ENCODE data around the gene ZNF3.

Gene ZNF3

DNA sequence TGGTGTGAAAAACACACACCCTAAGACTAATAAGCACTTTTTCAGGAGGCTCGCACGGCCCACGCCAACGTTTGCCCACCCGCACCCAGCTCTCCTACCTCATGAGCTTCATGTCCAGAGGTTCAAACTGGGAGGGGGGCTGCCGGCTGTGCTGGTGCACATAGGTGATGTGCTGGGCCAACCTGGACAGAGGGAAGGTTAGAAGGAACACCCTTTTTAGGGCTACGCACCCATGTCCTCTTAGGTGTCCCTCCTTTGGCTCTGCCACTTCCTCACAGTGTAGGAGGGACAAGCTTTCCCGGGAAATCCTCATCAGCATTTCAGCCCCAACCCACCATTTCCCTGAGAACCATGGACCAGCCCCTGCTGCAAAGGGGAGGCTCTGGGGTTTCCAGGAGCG, 13.8 kb upstream of the ZNF3 start:
- POLR2A ChIA-PET, result interaction anchor here (0.8 to 1.0 kb wide), 3 partner anchors 13 to 63 kb away, joined by 3 to 5 read pairs (median 3); partner anchors contain the start of gene TRAPPC14
- CTCF ChIA-PET, result interaction anchor here (0.6 to 1.5 kb wide), 4 partner anchors 13 to 312 kb away, joined by 3 to 4 read pairs (median 3); no protein-coding TSS in a partner anchor
- H3K36me3 ChIP-seq (ENCODE audit: control insufficient read depth in 2 of 2, insufficient read depth in 1 of 2, low read length in 2 of 2), result peaks cover 56 to 98% of the 10 kb centered on the region in 2 experiments

DNA sequence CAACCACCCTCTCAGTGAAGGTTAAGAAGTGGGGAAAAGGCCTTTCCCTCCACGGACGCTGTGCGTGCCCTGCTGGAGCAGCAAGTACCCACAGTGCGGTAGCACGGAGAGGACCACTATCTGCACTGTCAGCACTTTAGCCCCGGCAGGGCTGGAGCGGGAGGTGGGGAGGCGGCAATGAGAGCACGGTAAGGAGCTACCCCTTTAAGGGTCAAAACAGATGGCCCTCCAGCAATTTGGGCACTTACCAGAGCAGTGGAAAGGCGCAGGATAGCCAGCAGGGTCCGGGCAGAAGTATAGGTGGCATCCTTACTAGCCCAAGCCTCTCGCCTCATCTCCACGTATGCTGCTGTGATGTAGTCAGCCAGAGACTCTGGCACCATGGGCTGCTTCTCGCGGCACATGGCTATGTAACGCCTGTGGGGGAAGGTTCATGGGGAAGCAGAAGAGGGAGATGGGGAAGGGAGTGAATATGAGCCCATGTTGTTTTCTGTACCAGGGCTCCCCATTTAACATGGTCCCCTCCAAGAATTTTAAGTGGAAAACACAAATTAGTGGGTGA, 12.5 kb upstream of the ZNF3 start:
- H3K27ac ChIP-seq (ENCODE audit: extremely low read depth, low read depth, low read length), result peak overlapping the region; percentile 13; the same call in 1 of the 2 replicates
- H3K36me3 ChIP-seq (ENCODE audit: control insufficient read depth in 2 of 2, insufficient read depth in 1 of 2, low read length in 2 of 2), result peaks cover 54 to 87% of the 10 kb centered on the region in 2 experiments
- ChIA-PET CTCF (no interaction called here), POLR2A (interaction anchor here (1.0 kb wide), 1 partner anchor 20 kb away, joined by 4 read pairs; no protein-coding TSS in a partner anchor)
- no peak overlapping the region for H3K4me3 ChIP-seq (ENCODE audit: low read depth, low read length)
- peaks cover 5% of the 10 kb centered on the region; the same call in 1 of the 2 replicates for H3K4me1 ChIP-seq (ENCODE audit: control insufficient read depth, insufficient read depth, low read length)
- no peaks in the 10 kb centered on the region for H3K9me3 ChIP-seq (ENCODE audit: control insufficient read depth, insufficient read depth, low read depth, low read length)
- 0 out of 2 replicates have a peak, but pooled peaks have one; percentile 33 for TF ChIP-seq MZF1 (tag by site-specific recombination; IDR thresholded peaks at IDR 0.05; ENCODE audit: borderline replicate concordance)
- TF ChIP-seq ZNF600 (tag by site-specific recombination; IDR thresholded peaks at IDR 0.05), result peak; percentile 50
- peak; percentile 23; the same call in 1 of the 2 replicates for TF ChIP-seq ZNF24 (tag by site-specific recombination; IDR thresholded peaks at IDR 0.05)
- peak; percentile 59; the same call in 1 of the 2 replicates for TF ChIP-seq ZNF629 (tag by site-specific recombination; IDR thresholded peaks at IDR 0.05)
- peak; percentile 79; the same call in 1 of the 2 replicates for TF ChIP-seq ZNF837 (tag by site-specific recombination; IDR thresholded peaks at IDR 0.05)
- no peak for TF ChIP-seq REPIN1 (tag by site-specific recombination; IDR thresholded peaks at IDR 0.05; ENCODE audit: low read depth)
- no peak for TF ChIP-seq ZNF174 (tag by site-specific recombination; IDR thresholded peaks at IDR 0.05)
- TF ChIP-seq ZEB2 (tag by site-specific recombination; IDR thresholded peaks at IDR 0.05), result 0 out of 2 replicates have a peak, but pooled peaks have one; percentile 36
- TF ChIP-seq ZNF692 (tag by site-specific recombination; IDR thresholded peaks at IDR 0.05), result 0 out of 2 replicates have a peak, but pooled peaks have one; percentile 26
- peak; percentile 23; the same call in 1 of the 2 replicates for TF ChIP-seq ZBTB8A (tag by site-specific recombination; IDR thresholded peaks at IDR 0.05)
- TF ChIP-seq ZNF2 (tag by site-specific recombination; IDR thresholded peaks at IDR 0.05), result peak; percentile 61
- peak; percentile 29; the same call in 1 of the 2 replicates for TF ChIP-seq ZNF398 (tag by site-specific recombination; IDR thresholded peaks at IDR 0.05)
- no peak for TF ChIP-seq ZNF521 (tag by site-specific recombination; IDR thresholded peaks at IDR 0.05)
- TF ChIP-seq ZNF391 (tag by site-specific recombination; IDR thresholded peaks at IDR 0.05; ENCODE audit: borderline replicate concordance, low read depth), result no peak

More for the DNA sequence above, 13.8 kb upstream of the ZNF3 start:
- Histone ChIP-seq H3K9me3 (ENCODE audit: control insufficient read depth, insufficient read depth, low read depth, low read length) (no peaks in the 10 kb centered on the region), H3K4me3 (ENCODE audit: low read depth, low read length) (no peak overlapping the region), H3K4me1 (ENCODE audit: control insufficient read depth, insufficient read depth, low read length) (no peaks in the 10 kb centered on the region), H3K27ac (ENCODE audit: extremely low read depth, low read depth, low read length) (no peak overlapping the region)
- TF ChIP-seq ZBTB8A (tag by site-specific recombination; IDR thresholded peaks at IDR 0.05), result peak; percentile 75
- no peak for TF ChIP-seq YY2 (tag by site-specific recombination; IDR thresholded peaks at IDR 0.05)
- no peak for TF ChIP-seq OSR2 (tag by site-specific recombination; IDR thresholded peaks at IDR 0.05)
- 0 out of 2 replicates have a peak, but pooled peaks have one; percentile 11 for TF ChIP-seq IKZF3 (tag by site-specific recombination; IDR thresholded peaks at IDR 0.05)
- TF ChIP-seq SCRT1 (tag by site-specific recombination; IDR thresholded peaks at IDR 0.05; ENCODE audit: borderline replicate concordance), result no peak
- no peak for TF ChIP-seq ZIC2 (tag by site-specific recombination; IDR thresholded peaks at IDR 0.05)
- no peak for TF ChIP-seq ZNF513 (tag by site-specific recombination; IDR thresholded peaks at IDR 0.05)
- TF ChIP-seq TRIM28 (IDR thresholded peaks at IDR 0.05; ENCODE audit: borderline replicate concordance, low read length), result no peak
- TF ChIP-seq ZNF10 (tag by site-specific recombination; IDR thresholded peaks at IDR 0.05), result peak; percentile 87
- no peak for TF ChIP-seq ZNF530 (tag by site-specific recombination; IDR thresholded peaks at IDR 0.05; ENCODE audit: low read depth)
- TF ChIP-seq ZNF324 (tag by site-specific recombination; IDR thresholded peaks at IDR 0.05), result no peak
- peak; percentile 10; the same call in 1 of the 2 replicates for TF ChIP-seq ZNF639 (tag by site-specific recombination; IDR thresholded peaks at IDR 0.05)
- TF ChIP-seq ZNF792 (tag by site-specific recombination; IDR thresholded peaks at IDR 0.05), result no peak
- no peak for TF ChIP-seq KLF17 (tag by site-specific recombination; IDR thresholded peaks at IDR 0.05)

All from HEK293 (cell line).